H1 (cell line): ENCODE data around the gene CRACDL. TPM values are rescaled to one million over a fixed set of nuclear protein-coding genes. Genes with fewer than 3 reads are reported as not detected.

ENCODE experiments used
- CTCF ChIA-PET: fragments of 300-600 bp; sonication (Branson Sonifier 250); formaldehyde crosslinking; loops from one replicate; lab custom pipeline; 2021; ENCODE audit not compliant: partially characterized antibody; lab: Charles Lee
- POLR2A ChIA-PET: fragments of 300-600 bp; sonication (Branson Sonifier 250); formaldehyde crosslinking; loops from one replicate; lab custom pipeline; 2021; ENCODE audit warnings: inconsistent platforms; ENCODE audit not compliant: partially characterized antibody; lab: Charles Lee
- DNase-seq, 2 experiments: peaks; one replicate each; pipeline versions ENCODE4 v3.0.0 to v3.0.0-alpha.2; 2010 to 2022; ENCODE audit warnings: low spot score in 2 of 2, low read depth in 1 of 2, mixed read lengths in 1 of 2
- FAIRE-seq: peaks from 2 replicates; lab custom pipeline; 2011; peaks lifted over from hg19 to GRCh38; lab: Jason Lieb, UNC
- H2AFZ ChIP-seq: 2 replicates; pipeline ENCODE4 v1.8.1; 2012; ENCODE audit warnings: low read length, inconsistent platforms
- H2AK5ac ChIP-seq: 2 replicates; pipeline ENCODE4 v1.6.1; 2013; ENCODE audit warnings: low read depth, low read length
- H2BK120ac ChIP-seq: replicated peaks from 2 replicates; pipeline ENCODE3; 2013; ENCODE audit warnings: low read depth, low read length, inconsistent platforms
- H2BK12ac ChIP-seq: 2 replicates; pipeline ENCODE4 v1.6.1; 2013; ENCODE audit warnings: low read depth, low read length
- H2BK15ac ChIP-seq: 2 replicates; pipeline ENCODE4 v1.6.1; 2013; ENCODE audit warnings: low read length
- H2BK20ac ChIP-seq: 2 replicates; pipeline ENCODE4 v1.6.1; 2013; ENCODE audit warnings: low read length
- H2BK5ac ChIP-seq: 2 replicates; pipeline ENCODE4 v1.6.1; 2013; ENCODE audit warnings: low read depth, low read length
- H3K14ac ChIP-seq: 2 replicates; pipeline ENCODE4 v1.6.1; 2013; ENCODE audit warnings: inconsistent platforms; ENCODE audit not compliant: insufficient read length
- H3K18ac ChIP-seq: 2 replicates; pipeline ENCODE4 v1.6.1; 2013; ENCODE audit warnings: low read length; ENCODE audit errors: extremely low read depth
- H3K23ac ChIP-seq: 2 replicates; pipeline ENCODE4 v1.6.1; 2013; ENCODE audit warnings: inconsistent platforms; ENCODE audit not compliant: insufficient read length
- H3K23me2 ChIP-seq: 2 replicates; pipeline ENCODE4 v1.6.1; 2013; ENCODE audit warnings: low read depth, low read length
- H3K27ac ChIP-seq: 2 replicates; pipeline ENCODE4 v1.6.1; 2011; ENCODE audit warnings: low read depth, low read length, inconsistent platforms
- H3K27me3 ChIP-seq, 4 experiments: replicated peaks in 1 of 4; 1 replicate in 1 of 4; 2 replicates in 3 of 4; pipeline versions ENCODE4 v1.6.1 to v1.8.1; 2011 to 2013; ENCODE audit warnings: low read length in 3 of 4, mild to moderate bottlenecking in 3 of 4, inconsistent platforms in 2 of 4, mixed read lengths in 2 of 4, moderate library complexity in 1 of 4; ENCODE audit not compliant: control insufficient read depth in 3 of 4, insufficient read depth in 3 of 4; ENCODE audit errors: extremely low read depth in 1 of 4
- H3K36me3 ChIP-seq, 4 experiments: 2 replicates each; pipeline versions ENCODE4 v1.6.1 to v1.8.1; 2011 to 2013; ENCODE audit warnings: mild to moderate bottlenecking in 4 of 4, low read length in 3 of 4, moderate library complexity in 2 of 4, control low read depth in 1 of 4, inconsistent platforms in 1 of 4; ENCODE audit not compliant: insufficient read depth in 4 of 4, control insufficient read depth in 2 of 4
- H3K4ac ChIP-seq: replicated peaks from 2 replicates; pipeline ENCODE3; 2013; ENCODE audit warnings: low read length, low read depth, mixed read lengths, inconsistent platforms; ENCODE audit not compliant: insufficient read length
- H3K4me1 ChIP-seq, 4 experiments: replicated peaks in 1 of 4; 1 replicate in 1 of 4; 2 replicates in 3 of 4; pipeline versions ENCODE4 v1.6.1 to v1.8.1; 2011 to 2013; ENCODE audit warnings: low read length in 3 of 4, inconsistent platforms in 2 of 4, mixed read lengths in 1 of 4; ENCODE audit not compliant: insufficient read depth in 4 of 4, control insufficient read depth in 3 of 4
- H3K4me2 ChIP-seq, 2 experiments: 2 replicates each; pipeline versions ENCODE4 v1.6.1 to v1.8.1; 2011 to 2013; ENCODE audit warnings: low read depth in 2 of 2, low read length in 2 of 2, control low read depth in 1 of 2, inconsistent platforms in 1 of 2, mild to moderate bottlenecking in 1 of 2; ENCODE audit not compliant: insufficient read depth in 1 of 2
- H3K4me3 ChIP-seq, 4 experiments: fragments of 200-600, 300-600 bp in 1 of 4; sonication (generic), shearing (Covaris generic), sonication (Bioruptor Twin) in 1 of 4; 2 replicates each; pipeline versions ENCODE4 v1.5.1 to v1.8.1; 2011 to 2016; ENCODE audit warnings: low read length in 4 of 4, low read depth in 3 of 4, control low read depth in 2 of 4, inconsistent platforms in 2 of 4, mild to moderate bottlenecking in 2 of 4, mixed read lengths in 1 of 4, moderate library complexity in 1 of 4; ENCODE audit not compliant: insufficient read depth in 2 of 4; ENCODE audit errors: extremely low read depth in 1 of 4
- H3K56ac ChIP-seq: replicated peaks from 2 replicates; pipeline ENCODE3; 2013; ENCODE audit warnings: low read depth, mild to moderate bottlenecking, mixed read lengths, low read length, inconsistent platforms; ENCODE audit not compliant: insufficient read length
- H3K79me1 ChIP-seq: 2 replicates; pipeline ENCODE4 v1.6.1; 2013; ENCODE audit warnings: low read depth, low read length, control low read depth
- H3K79me2 ChIP-seq, 2 experiments: 2 replicates each; pipeline versions ENCODE4 v1.6.1 to v1.8.1; 2012 to 2013; ENCODE audit warnings: low read length in 2 of 2, mild to moderate bottlenecking in 2 of 2, inconsistent platforms in 1 of 2; ENCODE audit not compliant: insufficient read depth in 2 of 2, control insufficient read depth in 1 of 2
- H3K9ac ChIP-seq, 4 experiments: replicated peaks in 1 of 4; 1 replicate in 1 of 4; 2 replicates in 3 of 4; pipeline versions ENCODE4 v1.6.1 to v1.8.1; 2011 to 2013; ENCODE audit warnings: low read depth in 3 of 4, low read length in 3 of 4, control low read depth in 2 of 4, mild to moderate bottlenecking in 2 of 4, moderate library complexity in 2 of 4, inconsistent platforms in 1 of 4; ENCODE audit errors: extremely low read depth in 1 of 4
- H3K9me3 ChIP-seq, 2 experiments: 2 replicates each; pipeline versions ENCODE4 v1.6.1 to v1.8.1; 2012 to 2013; ENCODE audit warnings: mild to moderate bottlenecking in 2 of 2, moderate library complexity in 2 of 2, control low read depth in 1 of 2, inconsistent platforms in 1 of 2, low read depth in 1 of 2, low read length in 1 of 2, mixed read lengths in 1 of 2; ENCODE audit not compliant: insufficient read depth in 2 of 2
- H4K20me1 ChIP-seq, 2 experiments: replicated peaks in 1 of 2; 2 replicates each; pipeline versions ENCODE3 to v1.8.1; 2011 to 2013; ENCODE audit warnings: inconsistent platforms in 2 of 2, low read length in 2 of 2, mild to moderate bottlenecking in 1 of 2; ENCODE audit not compliant: insufficient read depth in 2 of 2, control insufficient read depth in 1 of 2
- H4K5ac ChIP-seq: 2 replicates; pipeline ENCODE4 v1.6.1; 2013; ENCODE audit warnings: low read length, low read depth, mixed read lengths, inconsistent platforms; ENCODE audit not compliant: insufficient read length
- H4K8ac ChIP-seq: 2 replicates; pipeline ENCODE4 v1.8.0; 2013; ENCODE audit warnings: mild to moderate bottlenecking, moderate library complexity, low read length, inconsistent platforms; ENCODE audit not compliant: insufficient read depth; ENCODE audit errors: extremely low read depth
- H4K91ac ChIP-seq: replicated peaks from 2 replicates; pipeline ENCODE3; 2013; ENCODE audit warnings: low read length, mixed read lengths, inconsistent platforms; ENCODE audit not compliant: insufficient read length
- CEBPB ChIP-seq: IDR thresholded peaks from 2 replicates; pipeline ENCODE4 v1.6.1; 2012; ENCODE audit warnings: low read depth, low read length
- CREB1 ChIP-seq: IDR thresholded peaks from 2 replicates; pipeline ENCODE4 v1.6.1; 2012; ENCODE audit warnings: inconsistent platforms
- JUN ChIP-seq: IDR thresholded peaks from 2 replicates; pipeline ENCODE4 v1.6.1; 2011; ENCODE audit warnings: low read depth, mild to moderate bottlenecking, improper control_type of control experiment, low read length
- JUND ChIP-seq: IDR thresholded peaks from 2 replicates; pipeline ENCODE4 v1.6.1; 2011; ENCODE audit warnings: mild to moderate bottlenecking, improper control_type of control experiment, low read length
- TBP ChIP-seq: IDR thresholded peaks from 2 replicates; pipeline ENCODE4 v1.6.1; 2011; ENCODE audit warnings: low read depth, low read length, improper control_type of control experiment
- WGBS, 2 experiments: shearing (Covaris generic) in 1 of 2; methylation state at CpG; one replicate each; pipeline versions ENCODE4 v1.1.6 to v1.1.7; 2013 to 2015; ENCODE audit warnings: low lambda C conversion rate in 2 of 2, mixed read lengths in 2 of 2, inconsistent platforms in 1 of 2, low coverage in 1 of 2, missing lambda C conversion rate in 1 of 2; ENCODE audit not compliant: insufficient replicate concordance in 2 of 2, insufficient coverage in 1 of 2, insufficient read length in 1 of 2; ENCODE audit errors: extremely low coverage in 1 of 2, missing lambda C conversion rate in 1 of 2; 5-methylcytosine and 5-hydroxymethylcytosine counted together
- polyA plus RNA-seq, 7 experiments: library from polyadenylated mRNA; depleted of rRNA in 3 of 7; stranded (reverse) in 5 of 7; unstranded in 2 of 7; fragments of >200 nt in 5 of 7; fragments of 200-250 nt in 2 of 7; gene quantifications; 1 replicate in 5 of 7; 2 replicates in 1 of 7; 4 replicates in 1 of 7; pipeline versions ENCODE4 v1.2.1 to v1.2.3, GENCODE V29; 2011 to 2013; ENCODE audit warnings: missing spikeins in 2 of 7, mixed read lengths in 2 of 7
- total RNA-seq: library from RNA; stranded (reverse); fragmentation: NEBNext Ultra II Directional; extraction: Animal tissue kit (Norgen Biotek cat#: 25700); gene quantifications from 2 replicates; pipeline ENCODE4 v1.2.1, GENCODE V29; 2021

Gene CRACDL
- total and polyA plus RNA-seq, 2 of the 8 experiments (the other 6 are each of a cell fraction or from before 2014, with no cell fraction given), result 0.07 to 0.38 TPM

- POLR2A ChIA-PET, result no interaction called here
- H2BK120ac ChIP-seq, result peak overlapping the region; percentile 6
- no peak for FAIRE-seq
Measured at GRCh38 chr2:98907966-98908905, 27.8 kb downstream of the CRACDL start.

More at GRCh38 chr2:98907966-98908905, 27.8 kb downstream of the CRACDL start:
- H3K4me3 ChIP-seq, result no peak overlapping the region
- no peak overlapping the region for H3K9ac ChIP-seq
- no peak overlapping the region; a peak in 1 of 4 replicates for H3K4me2 ChIP-seq
- no peak overlapping the region for H4K91ac ChIP-seq
- H4K8ac ChIP-seq, result no peak overlapping the region
- no peaks in the 10 kb centered on the region for H3K9me3 ChIP-seq
- no peaks in the 10 kb centered on the region for H3K79me2 ChIP-seq
- DNase-seq, result peak in 1 of 2 experiments; percentile 38
- H2BK15ac ChIP-seq, result no peak overlapping the region
- H3K23me2 ChIP-seq, result no peaks in the 10 kb centered on the region
- H3K79me1 ChIP-seq, result no peaks in the 10 kb centered on the region
- 0 out of 2 replicates have a peak overlapping the region, but pooled peaks have one; percentile 20 for H3K18ac ChIP-seq
- H3K27me3 ChIP-seq, result no peaks in the 10 kb centered on the region; a peak in 1 of 7 replicates
- H4K5ac ChIP-seq, result no peak overlapping the region
- H3K23ac ChIP-seq, result no peak overlapping the region
- H4K20me1 ChIP-seq, result no peaks in the 10 kb centered on the region
- H3K56ac ChIP-seq, result no peak overlapping the region
- H2BK5ac ChIP-seq, result no peak overlapping the region
- H3K14ac ChIP-seq, result no peak overlapping the region
- H3K4me1 ChIP-seq, result peaks cover 0 to 12% (median 5%) of the 10 kb centered on the region in 4 experiments; a peak in 6 of 7 replicates
- no peaks in the 10 kb centered on the region for H3K36me3 ChIP-seq
- H2AFZ ChIP-seq, result no peak overlapping the region
- H2BK20ac ChIP-seq, result peak overlapping the region; percentile 64; the same call in 1 of the 2 replicates
- WGBS, 2 experiments, result 83% methylated on average over 11 of the region's 11 CpGs; no CpG with 5 or more reads in 1 of the 2 experiments
- no peak overlapping the region for H2AK5ac ChIP-seq
- CTCF ChIA-PET, result interaction anchor here (0.8 to 2.5 kb wide), 2 partner anchors 15 to 158 kb away, joined by 3 to 12 read pairs; no protein-coding TSS in a partner anchor
- no peak for TF ChIP-seq TBP
- no peak for TF ChIP-seq CREB1
- no peak for TF ChIP-seq JUN
- TF ChIP-seq JUND, result no peak
- no peak for TF ChIP-seq CEBPB
- no peak overlapping the region for H3K4ac ChIP-seq
- H3K27ac ChIP-seq, result no peak overlapping the region
- peak overlapping the region; percentile 2; the same call in 1 of the 2 replicates for H2BK12ac ChIP-seq
